Spleen (tissue), 11 donors: Measurements from ENCODE around the gene SH2D7. TPM values are rescaled to one million over a fixed set of nuclear protein-coding genes. Genes with fewer than 3 reads are reported as not detected.

Source experiments
- DNase-seq: peaks from one replicate; pipeline ENCODE4 v3.0.0-alpha.2; 2020
- H3K27ac ChIP-seq, 8 donors: fragments of 200-600 bp; sonication (generic) in 7 of 8; 1 replicate in 4 of 8; 2 replicates in 4 of 8; pipeline versions ENCODE4 v1.5.0 to v1.8.0; 2016 to 2021; ENCODE audit warnings: inconsistent platforms in 4 of 8, mild to moderate bottlenecking in 4 of 8, moderate library complexity in 1 of 8
- H3K27me3 ChIP-seq, 7 donors: fragments of 200-600 bp; sonication (generic) in 6 of 7; replicated peaks in 1 of 7; 1 replicate in 4 of 7; 2 replicates in 3 of 7; pipeline versions ENCODE4 v1.5.0 to v1.8.0; 2016 to 2021; ENCODE audit warnings: inconsistent platforms in 3 of 7, mild to moderate bottlenecking in 1 of 7
- H3K36me3 ChIP-seq, 6 donors: fragments of 200-600 bp; sonication (generic) in 5 of 6; 1 replicate in 4 of 6; 2 replicates in 2 of 6; pipeline versions ENCODE4 v1.5.0 to v1.8.0; 2016 to 2021; ENCODE audit warnings: inconsistent platforms in 2 of 6
- H3K4me1 ChIP-seq, 6 donors: fragments of 200-600 bp; sonication (generic) in 5 of 6; 1 replicate in 3 of 6; 2 replicates in 3 of 6; pipeline versions ENCODE4 v1.5.0 to v1.8.0; 2016 to 2021; ENCODE audit warnings: inconsistent platforms in 3 of 6
- H3K4me3 ChIP-seq, 8 donors: fragments of 200-600 bp; sonication (generic) in 7 of 8; 1 replicate in 4 of 8; 2 replicates in 4 of 8; pipeline versions ENCODE4 v1.5.0 to v1.8.0; 2016 to 2021; ENCODE audit warnings: inconsistent platforms in 4 of 8, mild to moderate bottlenecking in 4 of 8, moderate library complexity in 2 of 8
- H3K9me3 ChIP-seq, 8 donors: fragments of 200-600 bp; sonication (generic) in 7 of 8; 1 replicate in 4 of 8; 2 replicates in 4 of 8; pipeline versions ENCODE4 v1.5.0 to v1.8.0; 2016 to 2021; ENCODE audit warnings: inconsistent platforms in 4 of 8
- CTCF ChIP-seq, 11 experiments: fragments of 200-600 bp in 7 of 11; fragments of 450-650 bp in 4 of 11; sonication (generic) in 4 of 11; IDR thresholded peaks in 8 of 11; conservative IDR thresholded peaks in 3 of 11; 1 replicate in 7 of 11; 2 replicates in 4 of 11; pipeline versions ENCODE4 v1.4.0 to v1.8.0; 2016 to 2021; ENCODE audit warnings: antibody characterized with exemption in 11 of 11, inconsistent platforms in 4 of 11, mild to moderate bottlenecking in 1 of 11
- POLR2A ChIP-seq, 3 donors: fragments of 450-650 bp; IDR thresholded peaks; one replicate each; pipeline ENCODE4 v1.5.1; 2017; ENCODE audit warnings: antibody characterized with exemption in 3 of 3, mild to moderate bottlenecking in 1 of 3
- POLR2AphosphoS5 ChIP-seq, 3 donors: sonication (generic); formaldehyde crosslinking; IDR thresholded peaks; one replicate each; pipeline ENCODE4 v1.5.1; 2017; ENCODE audit warnings: antibody characterized with exemption in 3 of 3
- WGBS, 5 donors: extraction: QIAGEN DNeasy Blood & Tissue Kit in 3 of 5; methylation state at CpG; one replicate each; pipeline versions ENCODE4 v1.1.5 to v1.1.7; 2013 to 2018; 5-methylcytosine and 5-hydroxymethylcytosine counted together
- intact Hi-C: fragments of 100-400 bp; cut with DNase I; formaldehyde crosslinking; loops from one replicate; pipeline ENCODE4 v1.15.0; 2023; ENCODE audit warnings: low total_unique reads
- polyA plus RNA-seq, 3 donors: library from polyadenylated mRNA; stranded (reverse); fragments of 200-250 nt; gene quantifications; one replicate each; pipeline ENCODE4 v1.2.1, GENCODE V29; 2013
- total RNA-seq, 7 donors: library from RNA; depleted of rRNA in 3 of 7; stranded (reverse); fragments of >200 nt in 3 of 7; fragmentation: NEBNext Ultra II Directional in 4 of 7; extraction: Animal tissue kit (Norgen Biotek cat#: 25700) in 4 of 7; gene quantifications; one replicate each; pipeline versions ENCODE4 v1.1.0 to v1.2.1, GENCODE V29; 2016 to 2021
- donor health status: healthy with polysubstance abuse.
- donor health status: DM: no; HTN: no; CAD: no; lungs with moderate emphysema.
- donor health status: DM: no; HTN: no; CAD: no.
- donor health status: Bipolar disorder and iron deficiency.
- donor health status: healthy.
- donor health status: DM: no; HTN: no; CAD: no.
- donor health status: DM: yes; HTN: yes; CAD: no.

SH2D7 gene
- total and polyA plus RNA-seq, 10 donors = not detected

- peaks cover 79 to 100% (median 99%) of the 10 kb centered on the region in 6 donors for H3K4me1 ChIP-seq
- intact Hi-C loops = no loop called here
- H3K36me3 ChIP-seq = no peaks in the 10 kb centered on the region
- peak overlapping the region; percentile 69 to 97 (median 89) for H3K27ac ChIP-seq
- no peak for TF ChIP-seq CTCF (IDR thresholded peaks at IDR 0.05 in 8 of 11, conservative IDR thresholded peaks at IDR 0.05 in 3 of 11)
- TF ChIP-seq POLR2AphosphoS5 (IDR thresholded peaks at IDR 0.05) = no peak
- no peak for TF ChIP-seq POLR2A (IDR thresholded peaks at IDR 0.05)
- DNase-seq = no peak
- no peaks in the 10 kb centered on the region for H3K27me3 ChIP-seq
- H3K4me3 ChIP-seq = peak overlapping the region in 1 of 8 donors; percentile 33
- WGBS, 5 donors = 61 to 74% (median 72%) methylated on average over 2 of the region's 2 CpGs
- no peaks in the 10 kb centered on the region for H3K9me3 ChIP-seq
Measured at GRCh38 chr15:78064544-78064943, 27.8 kb upstream of the SH2D7 start.

- Histone ChIP-seq H3K9me3 (no peaks in the 10 kb centered on the region), H3K4me1 (peaks cover 85 to 100% (median 100%) of the 10 kb centered on the region in 6 donors), H3K4me3 (peak overlapping the region in 1 of 8 donors; percentile 33), H3K27ac (peak overlapping the region; percentile 69 to 97 (median 89)), H3K27me3 (no peaks in the 10 kb centered on the region), H3K36me3 (no peaks in the 10 kb centered on the region)
- 25 to 40% (median 28%) methylated on average over 5 of the region's 5 CpGs for WGBS, 5 donors
- intact Hi-C loops = no loop called here
- no peak for DNase-seq
- TF ChIP-seq CTCF (IDR thresholded peaks at IDR 0.05 in 8 of 11, conservative IDR thresholded peaks at IDR 0.05 in 3 of 11) (no peak), POLR2A (IDR thresholded peaks at IDR 0.05) (no peak), POLR2AphosphoS5 (IDR thresholded peaks at IDR 0.05) (peak in 2 of 3 donors; percentile 79 to 88)
Measured at GRCh38 chr15:78065284-78065872, 27.0 kb upstream of the SH2D7 start.

GRCh38 chr15:78065973-78066946 is 26.1 kb upstream of the SH2D7 start:
- DNase-seq = no peak
- H3K9me3 ChIP-seq = no peaks in the 10 kb centered on the region

More at GRCh38 chr15:78065973-78066946, 26.1 kb upstream of the SH2D7 start:
- Histone ChIP-seq H3K4me1 (peaks cover 87 to 100% (median 100%) of the 10 kb centered on the region in 6 donors), H3K27ac (peak overlapping the region; percentile 69 to 97 (median 89)), H3K36me3 (no peaks in the 10 kb centered on the region), H3K27me3 (no peaks in the 10 kb centered on the region), H3K4me3 (peak overlapping the region in 1 of 8 donors; percentile 33)
- intact Hi-C loops = no loop called here
- WGBS, 5 donors = 47 to 62% (median 55%) methylated on average over 7 of the region's 7 CpGs
- TF ChIP-seq POLR2AphosphoS5 (IDR thresholded peaks at IDR 0.05) = no peak
- TF ChIP-seq POLR2A (IDR thresholded peaks at IDR 0.05) = no peak
- no peak for TF ChIP-seq CTCF (IDR thresholded peaks at IDR 0.05 in 8 of 11, conservative IDR thresholded peaks at IDR 0.05 in 3 of 11)
